Neural progenitor cell (in vitro differentiated cells): Measurements from ENCODE around the gene PHF19.

Source experiments
- EZH2 ChIP-seq: fragments of 200-600 bp; sonication (generic); IDR thresholded peaks from 2 replicates; pipeline ENCODE4 v1.6.1; 2017; ENCODE audit warnings: antibody characterized with exemption, mild to moderate bottlenecking, moderate library complexity
- EZH2phosphoT487 ChIP-seq: fragments of 200-600 bp; sonication (generic); IDR thresholded peaks from 2 replicates; pipeline ENCODE4 v1.6.1; 2017; ENCODE audit warnings: antibody characterized with exemption
- TF ChIP-seq, protein P1 (sequence below): fragments of 200-600 bp; sonication (generic); IDR thresholded peaks from 2 replicates; pipeline ENCODE4 v1.5.1; 2017; ENCODE audit warnings: antibody characterized with exemption, mild to moderate bottlenecking

DNA sequence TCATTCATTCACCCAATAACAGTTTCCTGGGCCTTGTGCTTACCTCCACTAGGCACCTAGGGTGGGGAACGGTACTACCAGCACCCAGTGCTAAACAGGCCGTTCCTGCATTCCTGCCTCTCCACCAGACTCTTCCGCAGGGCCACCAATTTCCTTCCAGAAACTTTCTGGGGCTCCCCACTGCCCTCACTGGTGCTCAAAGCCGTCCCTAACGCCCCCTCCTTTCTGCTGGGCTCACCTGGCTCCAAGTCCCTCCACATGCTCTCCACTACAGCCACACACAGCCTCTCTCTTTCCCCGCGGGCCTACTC lies 1.4 kb downstream of the PHF19 start:
- TF ChIP-seq, protein P1, sequence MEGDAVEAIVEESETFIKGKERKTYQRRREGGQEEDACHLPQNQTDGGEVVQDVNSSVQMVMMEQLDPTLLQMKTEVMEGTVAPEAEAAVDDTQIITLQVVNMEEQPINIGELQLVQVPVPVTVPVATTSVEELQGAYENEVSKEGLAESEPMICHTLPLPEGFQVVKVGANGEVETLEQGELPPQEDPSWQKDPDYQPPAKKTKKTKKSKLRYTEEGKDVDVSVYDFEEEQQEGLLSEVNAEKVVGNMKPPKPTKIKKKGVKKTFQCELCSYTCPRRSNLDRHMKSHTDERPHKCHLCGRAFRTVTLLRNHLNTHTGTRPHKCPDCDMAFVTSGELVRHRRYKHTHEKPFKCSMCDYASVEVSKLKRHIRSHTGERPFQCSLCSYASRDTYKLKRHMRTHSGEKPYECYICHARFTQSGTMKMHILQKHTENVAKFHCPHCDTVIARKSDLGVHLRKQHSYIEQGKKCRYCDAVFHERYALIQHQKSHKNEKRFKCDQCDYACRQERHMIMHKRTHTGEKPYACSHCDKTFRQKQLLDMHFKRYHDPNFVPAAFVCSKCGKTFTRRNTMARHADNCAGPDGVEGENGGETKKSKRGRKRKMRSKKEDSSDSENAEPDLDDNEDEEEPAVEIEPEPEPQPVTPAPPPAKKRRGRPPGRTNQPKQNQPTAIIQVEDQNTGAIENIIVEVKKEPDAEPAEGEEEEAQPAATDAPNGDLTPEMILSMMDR: no peak
- TF ChIP-seq EZH2phosphoT487 (no peak), EZH2 (no peak)
